ENCODE data around the gene TNFRSF1B. TPM values are rescaled to one million over a fixed set of nuclear protein-coding genes. Genes with fewer than 3 reads are reported as not detected.

TNFRSF1B gene
- total RNA-seq, result 100 to 1,000 TPM; 294 to 370 TPM

GRCh38 chr1:12166834-12167492 is at the start of gene TNFRSF1B:
TNFRSF1B (plus strand) TSS chr1:12166991; CDS start chr1:12167092, 101 bp downstream.
- DNase-seq (peak; percentile 79), ATAC-seq (peak; percentile 67)
- Mint-ChIP-seq H3K27ac (peak within 1 kb of the TSS; percentile 94), H3K27me3 (no peaks in the 10 kb centered on the region), H3K9me3 (ENCODE audit: low read depth) (no peaks in the 10 kb centered on the region), H3K4me3 (peak within 1 kb of the TSS; percentile 100), H3K36me3 (peaks cover 38% of the 10 kb centered on the region), H3K4me1 (peaks cover 75% of the 10 kb centered on the region)
- CTCF ChIA-PET, result interaction anchor here (0.8 to 3.2 kb wide), 5 partner anchors 9 to 42 kb away, joined by 3 to 14 read pairs (median 9); no protein-coding TSS in a partner anchor

GRCh38 chr1:12121212-12122003 is 45.4 kb upstream of the TNFRSF1B start:
- no peaks in the 10 kb centered on the region for H3K27me3 Mint-ChIP-seq
- peaks cover 15% of the 10 kb centered on the region for H3K4me1 Mint-ChIP-seq
- DNase-seq, result no peak
- H3K4me3 Mint-ChIP-seq, result no peak overlapping the region
- peaks cover 16% of the 10 kb centered on the region for H3K36me3 Mint-ChIP-seq
- H3K9me3 Mint-ChIP-seq (ENCODE audit: low read depth), result no peaks in the 10 kb centered on the region
- no peak for ATAC-seq
- no peak overlapping the region for H3K27ac Mint-ChIP-seq
- CTCF ChIA-PET, result interaction anchor here (0.7 to 12.3 kb wide), 5 partner anchors 10 to 306 kb away, joined by 3 to 296 read pairs (median 6); no protein-coding TSS in a partner anchor

- no peaks in the 10 kb centered on the region for H3K9me3 Mint-ChIP-seq (ENCODE audit: low read depth)
- ATAC-seq (no peak), DNase-seq (no peak)
Measured at GRCh38 chr1:12123172-12123571, 43.6 kb upstream of the TNFRSF1B start.

GRCh38 chr1:12124693-12125421 is 41.9 kb upstream of the TNFRSF1B start:
- no peaks in the 10 kb centered on the region for H3K9me3 Mint-ChIP-seq (ENCODE audit: low read depth)
- peak; percentile 69 for ATAC-seq
- H3K27me3 Mint-ChIP-seq, result no peaks in the 10 kb centered on the region
- peak; percentile 83 for DNase-seq
- no peak overlapping the region for H3K4me3 Mint-ChIP-seq
- peak overlapping the region; percentile 55 for H3K27ac Mint-ChIP-seq
- H3K4me1 Mint-ChIP-seq, result peaks cover 17% of the 10 kb centered on the region
- CTCF ChIA-PET, result interaction anchor here (0.6 to 12.3 kb wide), 65 partner anchors 9 to 544 kb away, joined by 3 to 296 read pairs (median 9); partner anchors contain the start of genes MIIP and VPS13D
- peaks cover 8% of the 10 kb centered on the region for H3K36me3 Mint-ChIP-seq

More at GRCh38 chr1:12123172-12123571, 43.6 kb upstream of the TNFRSF1B start:
- Mint-ChIP-seq H3K4me3 (no peak overlapping the region), H3K27me3 (no peaks in the 10 kb centered on the region), H3K36me3 (peaks cover 16% of the 10 kb centered on the region), H3K4me1 (peaks cover 17% of the 10 kb centered on the region), H3K27ac (no peak overlapping the region)
- CTCF ChIA-PET, result interaction anchor here (1.4 to 12.3 kb wide), 14 partner anchors 33 to 497 kb away, joined by 3 to 296 read pairs (median 22); partner anchors contain the start of gene VPS13D

GRCh38 chr1:12125422-12126355 is 41.1 kb upstream of the TNFRSF1B start:
- ATAC-seq (peak; percentile 22), DNase-seq (no peak)
- H3K27me3 Mint-ChIP-seq, result no peaks in the 10 kb centered on the region
- peak overlapping the region; percentile 22 for H3K27ac Mint-ChIP-seq
- CTCF ChIA-PET, result interaction anchor here (0.6 to 12.3 kb wide), 55 partner anchors 8 to 533 kb away, joined by 3 to 296 read pairs (median 10); partner anchors contain the start of genes MIIP and VPS13D
- H3K36me3 Mint-ChIP-seq, result peaks cover 4% of the 10 kb centered on the region
- H3K4me1 Mint-ChIP-seq, result peaks cover 17% of the 10 kb centered on the region
- H3K9me3 Mint-ChIP-seq (ENCODE audit: low read depth), result no peaks in the 10 kb centered on the region
- no peak overlapping the region for H3K4me3 Mint-ChIP-seq

GRCh38 chr1:12126781-12127180 is 40.0 kb upstream of the TNFRSF1B start:
- Mint-ChIP-seq H3K27ac (no peak overlapping the region), H3K4me1 (peaks cover 17% of the 10 kb centered on the region)

GRCh38 chr1:12127206-12127810 is 39.5 kb upstream of the TNFRSF1B start:
- Mint-ChIP-seq H3K27me3 (no peaks in the 10 kb centered on the region), H3K4me1 (peaks cover 21% of the 10 kb centered on the region), H3K9me3 (ENCODE audit: low read depth) (no peaks in the 10 kb centered on the region), H3K27ac (no peak overlapping the region), H3K4me3 (no peak overlapping the region), H3K36me3 (no peaks in the 10 kb centered on the region)
- CTCF ChIA-PET, result interaction anchor here (0.9 to 12.3 kb wide), 10 partner anchors 9 to 149 kb away, joined by 3 to 296 read pairs (median 4); no protein-coding TSS in a partner anchor
- no peak for DNase-seq
- ATAC-seq, result no peak

More at GRCh38 chr1:12126781-12127180, 40.0 kb upstream of the TNFRSF1B start:
- H3K9me3 Mint-ChIP-seq (ENCODE audit: low read depth), result no peaks in the 10 kb centered on the region
- peaks cover 1% of the 10 kb centered on the region for H3K36me3 Mint-ChIP-seq
- CTCF ChIA-PET, result interaction anchor here (1.0 to 12.3 kb wide), 8 partner anchors 9 to 118 kb away, joined by 3 to 296 read pairs (median 22); no protein-coding TSS in a partner anchor
- H3K4me3 Mint-ChIP-seq, result no peak overlapping the region
- ATAC-seq, result no peak
- H3K27me3 Mint-ChIP-seq, result no peaks in the 10 kb centered on the region
- no peak for DNase-seq

- CTCF ChIA-PET, result interaction anchor here (0.9 to 12.3 kb wide), 5 partner anchors 41 to 149 kb away, joined by 3 to 296 read pairs (median 3); no protein-coding TSS in a partner anchor
- H3K4me3 Mint-ChIP-seq, result no peak overlapping the region
- no peak for DNase-seq
- peaks cover 27% of the 10 kb centered on the region for H3K4me1 Mint-ChIP-seq
- no peak for ATAC-seq
- no peaks in the 10 kb centered on the region for H3K9me3 Mint-ChIP-seq (ENCODE audit: low read depth)
- no peak overlapping the region for H3K27ac Mint-ChIP-seq
- H3K36me3 Mint-ChIP-seq, result peaks cover 1% of the 10 kb centered on the region
- H3K27me3 Mint-ChIP-seq, result no peaks in the 10 kb centered on the region
Measured at GRCh38 chr1:12128120-12128519, 38.7 kb upstream of the TNFRSF1B start.

- H3K4me1 Mint-ChIP-seq, result peaks cover 28% of the 10 kb centered on the region
- H3K27me3 Mint-ChIP-seq, result no peaks in the 10 kb centered on the region
- H3K4me3 Mint-ChIP-seq, result no peak overlapping the region
- H3K27ac Mint-ChIP-seq, result no peak overlapping the region
- ATAC-seq (no peak), DNase-seq (no peak)
- H3K9me3 Mint-ChIP-seq (ENCODE audit: low read depth), result no peaks in the 10 kb centered on the region
- H3K36me3 Mint-ChIP-seq, result peaks cover 1% of the 10 kb centered on the region
- CTCF ChIA-PET, result interaction anchor here (1.6 kb wide), 1 partner anchor 99 kb away, joined by 3 read pairs; no protein-coding TSS in a partner anchor
Measured at GRCh38 chr1:12129624-12130023, 37.2 kb upstream of the TNFRSF1B start.

- CTCF ChIA-PET, result interaction anchor here (0.8 to 1.6 kb wide), 3 partner anchors 12 to 114 kb away, joined by 3 to 4 read pairs (median 3); no protein-coding TSS in a partner anchor
- Mint-ChIP-seq H3K4me1 (peaks cover 21% of the 10 kb centered on the region), H3K4me3 (no peak overlapping the region), H3K27me3 (no peaks in the 10 kb centered on the region), H3K36me3 (peaks cover 1% of the 10 kb centered on the region), H3K9me3 (ENCODE audit: low read depth) (no peaks in the 10 kb centered on the region), H3K27ac (no peak overlapping the region)
- no peak for DNase-seq
- no peak for ATAC-seq
Measured at GRCh38 chr1:12130466-12131130, 36.2 kb upstream of the TNFRSF1B start.

GRCh38 chr1:12132078-12132477 is 34.7 kb upstream of the TNFRSF1B start:
- CTCF ChIA-PET, result interaction anchor here (1.0 kb wide), 1 partner anchor 76 kb away, joined by 6 read pairs; no protein-coding TSS in a partner anchor
- H3K4me3 Mint-ChIP-seq, result no peak overlapping the region
- no peaks in the 10 kb centered on the region for H3K9me3 Mint-ChIP-seq (ENCODE audit: low read depth)
- H3K27ac Mint-ChIP-seq, result no peak overlapping the region
- peaks cover 1% of the 10 kb centered on the region for H3K36me3 Mint-ChIP-seq
- ATAC-seq (no peak), DNase-seq (no peak)
- peaks cover 11% of the 10 kb centered on the region for H3K4me1 Mint-ChIP-seq
- H3K27me3 Mint-ChIP-seq, result no peaks in the 10 kb centered on the region
